Loucy (cell line): Measurements from ENCODE around the gene BRSK2.

Experiments
- EZH2phosphoT487 ChIP-seq: fragments of 200-600 bp; IDR thresholded peaks from 2 replicates; pipeline ENCODE4 v1.6.1; 2018; ENCODE audit warnings: antibody characterized with exemption, mild to moderate bottlenecking, moderate library complexity, borderline replicate concordance
- TF ChIP-seq, protein P1 (sequence below): fragments of 200-600 bp; sonication (generic); conservative IDR thresholded peaks from 2 replicates; pipeline ENCODE4 v1.5.1; 2014; ENCODE audit warnings: mild to moderate bottlenecking, antibody characterized with exemption, low read length

- TF ChIP-seq, protein P1, sequence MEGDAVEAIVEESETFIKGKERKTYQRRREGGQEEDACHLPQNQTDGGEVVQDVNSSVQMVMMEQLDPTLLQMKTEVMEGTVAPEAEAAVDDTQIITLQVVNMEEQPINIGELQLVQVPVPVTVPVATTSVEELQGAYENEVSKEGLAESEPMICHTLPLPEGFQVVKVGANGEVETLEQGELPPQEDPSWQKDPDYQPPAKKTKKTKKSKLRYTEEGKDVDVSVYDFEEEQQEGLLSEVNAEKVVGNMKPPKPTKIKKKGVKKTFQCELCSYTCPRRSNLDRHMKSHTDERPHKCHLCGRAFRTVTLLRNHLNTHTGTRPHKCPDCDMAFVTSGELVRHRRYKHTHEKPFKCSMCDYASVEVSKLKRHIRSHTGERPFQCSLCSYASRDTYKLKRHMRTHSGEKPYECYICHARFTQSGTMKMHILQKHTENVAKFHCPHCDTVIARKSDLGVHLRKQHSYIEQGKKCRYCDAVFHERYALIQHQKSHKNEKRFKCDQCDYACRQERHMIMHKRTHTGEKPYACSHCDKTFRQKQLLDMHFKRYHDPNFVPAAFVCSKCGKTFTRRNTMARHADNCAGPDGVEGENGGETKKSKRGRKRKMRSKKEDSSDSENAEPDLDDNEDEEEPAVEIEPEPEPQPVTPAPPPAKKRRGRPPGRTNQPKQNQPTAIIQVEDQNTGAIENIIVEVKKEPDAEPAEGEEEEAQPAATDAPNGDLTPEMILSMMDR = no peak
- no peak for TF ChIP-seq EZH2phosphoT487
Measured at GRCh38 chr11:1405186-1406020, 15.7 kb downstream of the BRSK2 start.
